Right hindlimb (tissue), 1 donor: ENCODE data around the gene PARP2.
"Not testable (repeated sequence)": the region's sequence is repeated elsewhere in the genome, so short reads cannot be mapped to it uniquely, and the experiment has no call there.

Experiments
- DNase-seq: peaks from one replicate; pipeline ENCODE4 v3.0.0-alpha.2; 2018

The PARP2 gene

GRCh38 chr14:20343092-20343861, at the start of gene PARP2:
Gene PARP2, plus strand, starts transcription at chr14:20343635. Its CDS starts 7 bp downstream, at chr14:20343642.
- peak; percentile 98 for DNase-seq

GRCh38 chr14:20294636-20295035, 48.8 kb upstream of the PARP2 start:
- no peak for DNase-seq

- DNase-seq, result no peak
These were observed 48.4 kb upstream of the PARP2 start for GRCh38 chr14:20295067-20295466.

- DNase-seq, result no peak
These were observed 41.2 kb upstream of the PARP2 start for GRCh38 chr14:20302042-20302755.

GRCh38 chr14:20305265-20306078, 38.0 kb upstream of the PARP2 start, which contains the start of gene TTC5:
Gene TTC5, minus strand, starts transcription at chr14:20305951. Its CDS starts 14 bp downstream, at chr14:20305937.
- DNase-seq, result peak; percentile 92

- DNase-seq, result no peak
These were observed 37.4 kb upstream of the PARP2 start for GRCh38 chr14:20306079-20306423.

GRCh38 chr14:20314026-20314425, 29.4 kb upstream of the PARP2 start:
- DNase-seq, result no peak

GRCh38 chr14:20317720-20318119, 25.7 kb upstream of the PARP2 start:
- no peak for DNase-seq

- DNase-seq, result no peak
These were observed 16.2 kb upstream of the PARP2 start for GRCh38 chr14:20327005-20327869.

- DNase-seq, result no peak
These were observed 14.7 kb upstream of the PARP2 start for GRCh38 chr14:20328705-20329104.

GRCh38 chr14:20329355-20329754, 14.1 kb upstream of the PARP2 start:
- DNase-seq, result no peak

GRCh38 chr14:20331053-20331613, 12.3 kb upstream of the PARP2 start:
- DNase-seq, result no peak

- DNase-seq, result no peak
These were observed 11.0 kb upstream of the PARP2 start for GRCh38 chr14:20332431-20332787.

- peak; percentile 78 for DNase-seq
These were observed 10.5 kb upstream of the PARP2 start, which contains the start of gene CCNB1IP1 for GRCh38 chr14:20332788-20333493. Gene CCNB1IP1, minus strand, starts transcription at chr14:20333279. Its CDS starts 16,756 bp downstream, at chr14:20316523.

- no peak for DNase-seq
These were observed 10.0 kb upstream of the PARP2 start for GRCh38 chr14:20333494-20333841.

- no peak for DNase-seq
These were observed 9.4 kb upstream of the PARP2 start for GRCh38 chr14:20334017-20334416.

GRCh38 chr14:20341032-20341431, 2.4 kb upstream of the PARP2 start:
- DNase-seq, result not testable (repeated sequence)

- DNase-seq, result no peak
These were observed 1.8 kb upstream of the PARP2 start for GRCh38 chr14:20341646-20342045.

GRCh38 chr14:20343862-20344220, 406 bp downstream of the PARP2 start:
- no peak for DNase-seq

- DNase-seq, result no peak
These were observed 1.9 kb downstream of the PARP2 start for GRCh38 chr14:20345366-20345765.

- DNase-seq, result no peak
These were observed 3.3 kb downstream of the PARP2 start for GRCh38 chr14:20346713-20347112.

GRCh38 chr14:20347747-20348146, 4.3 kb downstream of the PARP2 start:
- DNase-seq, result no peak
